ENCODE measurements around the gene ADGRE3.
"Not testable (repeated sequence)": the region's sequence is repeated elsewhere in the genome, so short reads cannot be mapped to it uniquely, and the experiment has no call there.

The ADGRE3 gene

GRCh38 chr19:14603990-14604387, 70.7 kb downstream of the ADGRE3 start:
- no peak for DNase-seq (ENCODE audit: low read depth, low spot score)

GRCh38 chr19:14599548-14600147, 75.0 kb downstream of the ADGRE3 start:
- DNase-seq (ENCODE audit: low read depth, low spot score), result no peak

- DNase-seq (ENCODE audit: low read depth, low spot score), result no peak
Observed at GRCh38 chr19:14595558-14595957, 79.1 kb downstream of the ADGRE3 start.

- DNase-seq (ENCODE audit: low read depth, low spot score), result not testable (repeated sequence)
Observed at GRCh38 chr19:14589433-14589832, 85.2 kb downstream of the ADGRE3 start.

GRCh38 chr19:14585187-14585586, 89.5 kb downstream of the ADGRE3 start:
- DNase-seq (ENCODE audit: low read depth, low spot score), result not testable (repeated sequence)

GRCh38 chr19:14584372-14584771, 90.3 kb downstream of the ADGRE3 start:
- not testable (repeated sequence) for DNase-seq (ENCODE audit: low read depth, low spot score)

GRCh38 chr19:14582894-14583340, 91.7 kb downstream of the ADGRE3 start, which contains the start of gene CLEC17A:
Gene CLEC17A, plus strand, starts transcription at chr19:14583084. Its CDS starts 77 bp downstream, at chr19:14583161.
- no peak for DNase-seq (ENCODE audit: low read depth, low spot score)

GRCh38 chr19:14580623-14581237, 93.9 kb downstream of the ADGRE3 start:
- no peak for DNase-seq (ENCODE audit: low read depth, low spot score)

- DNase-seq (ENCODE audit: low read depth, low spot score), result no peak
Observed at GRCh38 chr19:14577885-14578427, 96.7 kb downstream of the ADGRE3 start.

GRCh38 chr19:14577264-14577663, 97.4 kb downstream of the ADGRE3 start:
- no peak for DNase-seq (ENCODE audit: low read depth, low spot score)

- DNase-seq (ENCODE audit: low read depth, low spot score), result no peak
Observed at GRCh38 chr19:14576363-14576762, 98.3 kb downstream of the ADGRE3 start.

GRCh38 chr19:14575428-14575980, 99.1 kb downstream of the ADGRE3 start:
- DNase-seq (ENCODE audit: low read depth, low spot score), result no peak

- peak; percentile 96 for DNase-seq (ENCODE audit: low read depth, low spot score)
Observed at GRCh38 chr19:14571695-14572490, 102.8 kb downstream of the ADGRE3 start, which contains the start of gene NDUFB7. Gene NDUFB7, minus strand, starts transcription at chr19:14572066. Its CDS starts 66 bp downstream, at chr19:14572000.

- DNase-seq (ENCODE audit: low read depth, low spot score), result no peak
Observed at GRCh38 chr19:14570864-14571527, 103.6 kb downstream of the ADGRE3 start.

Data from astrocyte of the hippocampus (primary cell).